Measurements from ENCODE around the gene CD300A.

Gene CD300A

GRCh38 chr17:74441537-74441936 lies 24.9 kb upstream of the CD300A start:
- DNase-seq = no peak

- DNase-seq = no peak
Measured at GRCh38 chr17:74442291-74442669, 24.2 kb upstream of the CD300A start.

GRCh38 chr17:74442670-74443515 lies 23.5 kb upstream of the CD300A start:
- no peak for DNase-seq

- no peak for DNase-seq
Measured at GRCh38 chr17:74443516-74444296, 22.7 kb upstream of the CD300A start.

- no peak for DNase-seq
Measured at GRCh38 chr17:74444406-74444805, 22.0 kb upstream of the CD300A start.

GRCh38 chr17:74445158-74445557 lies 21.3 kb upstream of the CD300A start:
- DNase-seq = no peak

GRCh38 chr17:74446551-74447500 lies 19.6 kb upstream of the CD300A start:
- no peak for DNase-seq

- DNase-seq = no peak
Measured at GRCh38 chr17:74447628-74448159, 18.7 kb upstream of the CD300A start.

- DNase-seq = no peak
Measured at GRCh38 chr17:74448756-74449155, 17.7 kb upstream of the CD300A start.

- no peak for DNase-seq
Measured at GRCh38 chr17:74449306-74449705, 17.1 kb upstream of the CD300A start.

GRCh38 chr17:74449773-74450172 lies 16.7 kb upstream of the CD300A start:
- no peak for DNase-seq

- DNase-seq = no peak
Measured at GRCh38 chr17:74450231-74450630, 16.2 kb upstream of the CD300A start.

- no peak for DNase-seq
Measured at GRCh38 chr17:74450925-74451403, 15.5 kb upstream of the CD300A start.

- DNase-seq = no peak
Measured at GRCh38 chr17:74451557-74451956, 14.9 kb upstream of the CD300A start.

- DNase-seq = no peak
Measured at GRCh38 chr17:74452033-74452840, 14.2 kb upstream of the CD300A start.

- no peak for DNase-seq
Measured at GRCh38 chr17:74452841-74453661, 13.4 kb upstream of the CD300A start.

- DNase-seq = peak; percentile 53
Measured at GRCh38 chr17:74453665-74454196, 12.7 kb upstream of the CD300A start.

- no peak for DNase-seq
Measured at GRCh38 chr17:74454197-74455024, 12.0 kb upstream of the CD300A start.

- DNase-seq = no peak
Measured at GRCh38 chr17:74455025-74455545, 11.3 kb upstream of the CD300A start.
